ENCODE data around the gene STIP1.
"Not testable (repeated sequence)": the region's sequence is repeated elsewhere in the genome, so short reads cannot be mapped to it uniquely, and the experiment has no call there.

The STIP1 gene

GRCh38 chr11:64240435-64241240 is 54.7 kb downstream of the STIP1 start, which contains the start of gene FKBP2:
FKBP2 (plus strand) TSS chr11:64241095; CDS start chr11:64242388, 1,293 bp downstream.
- DNase-seq: peak; percentile 99

GRCh38 chr11:64241241-64241490 is 55.2 kb downstream of the STIP1 start:
- peak; percentile 100 for DNase-seq

- no peak for DNase-seq
These were observed 55.8 kb downstream of the STIP1 start for GRCh38 chr11:64241491-64242374.

GRCh38 chr11:64243236-64243854 is 57.4 kb downstream of the STIP1 start:
- no peak for DNase-seq

- DNase-seq: no peak
These were observed 58.1 kb downstream of the STIP1 start for GRCh38 chr11:64244107-64244506.

GRCh38 chr11:64244966-64245365 is 59.0 kb downstream of the STIP1 start:
- no peak for DNase-seq

GRCh38 chr11:64245401-64245796 is 59.4 kb downstream of the STIP1 start:
- DNase-seq: peak; percentile 78

GRCh38 chr11:64245797-64246620 is 60.0 kb downstream of the STIP1 start:
- DNase-seq: peak; percentile 78

- not testable (repeated sequence) for DNase-seq
These were observed 60.6 kb downstream of the STIP1 start for GRCh38 chr11:64246621-64246870.

- DNase-seq: peak; percentile 92
These were observed 61.1 kb downstream of the STIP1 start, which contains the start of gene PPP1R14B for GRCh38 chr11:64246871-64247728. PPP1R14B (minus strand) TSS chr11:64246943; CDS start chr11:64246673, 270 bp downstream.

- DNase-seq: no peak
These were observed 62.0 kb downstream of the STIP1 start for GRCh38 chr11:64247729-64248531.

- no peak for DNase-seq
These were observed 62.6 kb downstream of the STIP1 start for GRCh38 chr11:64248578-64248977.

- DNase-seq: no peak
These were observed 63.1 kb downstream of the STIP1 start for GRCh38 chr11:64249038-64249437.

- no peak for DNase-seq
These were observed 63.8 kb downstream of the STIP1 start for GRCh38 chr11:64249563-64250414.

GRCh38 chr11:64250415-64251015 is 64.5 kb downstream of the STIP1 start:
- DNase-seq: no peak

GRCh38 chr11:64251016-64251752 is 65.2 kb downstream of the STIP1 start, which contains the start of gene PLCB3:
PLCB3 (plus strand) TSS chr11:64251530; CDS start chr11:64251650, 120 bp downstream.
- peak; percentile 82 for DNase-seq

GRCh38 chr11:64251753-64252002 is 65.7 kb downstream of the STIP1 start:
- DNase-seq: no peak

- DNase-seq: no peak
These were observed 66.3 kb downstream of the STIP1 start for GRCh38 chr11:64252003-64252872.
